Progenitor cell of endocrine pancreas (in vitro differentiated cells): ENCODE measurements around the gene FBXO3. TPM values are rescaled to one million over a fixed set of nuclear protein-coding genes. Genes with fewer than 3 reads are reported as not detected.
"Not testable (repeated sequence)": the region's sequence is repeated elsewhere in the genome, so short reads cannot be mapped to it uniquely, and the experiment has no call there.

Experiments used
- DNase-seq: peaks from one replicate; pipeline ENCODE4 v3.0.0; 2021; ENCODE audit warnings: low spot score; ENCODE audit not compliant: unreplicated experiment
- H3K27ac Mint-ChIP-seq: 2 replicates; pipeline ENCODE4 v1.8.0; 2021; ENCODE audit warnings: mild to moderate bottlenecking, moderate library complexity, mixed read lengths
- H3K27me3 Mint-ChIP-seq: 2 replicates; pipeline ENCODE4 v1.8.0; 2021; ENCODE audit warnings: mixed read lengths
- H3K36me3 Mint-ChIP-seq: 2 replicates; pipeline ENCODE4 v1.8.0; 2022; ENCODE audit warnings: mixed read lengths; ENCODE audit not compliant: insufficient read depth
- H3K4me1 Mint-ChIP-seq: 2 replicates; pipeline ENCODE4 v1.8.0; 2021; ENCODE audit warnings: low read depth, mixed read lengths
- H3K4me3 Mint-ChIP-seq: 2 replicates; pipeline ENCODE4 v1.8.0; 2021; ENCODE audit warnings: low read depth, mild to moderate bottlenecking, moderate library complexity, mixed read lengths
- H3K9me3 Mint-ChIP-seq: 2 replicates; pipeline ENCODE4 v1.8.0; 2021; ENCODE audit warnings: low read depth, mixed read lengths
- total RNA-seq: library from RNA; stranded (reverse); gene quantifications from 2 replicates; pipeline ENCODE4 v1.2.1, GENCODE V29; 2021
- TF ChIP-seq, protein P1 (sequence below): fragments of 200-600 bp; sonication (generic); IDR thresholded peaks from one replicate; pipeline ENCODE4 v1.5.0; 2021; ENCODE audit warnings: antibody characterized with exemption, mild to moderate bottlenecking; ENCODE audit not compliant: unreplicated experiment

The FBXO3 gene
- total RNA-seq, 1 donor from 2014 or later, result 37.2 TPM

DNA sequence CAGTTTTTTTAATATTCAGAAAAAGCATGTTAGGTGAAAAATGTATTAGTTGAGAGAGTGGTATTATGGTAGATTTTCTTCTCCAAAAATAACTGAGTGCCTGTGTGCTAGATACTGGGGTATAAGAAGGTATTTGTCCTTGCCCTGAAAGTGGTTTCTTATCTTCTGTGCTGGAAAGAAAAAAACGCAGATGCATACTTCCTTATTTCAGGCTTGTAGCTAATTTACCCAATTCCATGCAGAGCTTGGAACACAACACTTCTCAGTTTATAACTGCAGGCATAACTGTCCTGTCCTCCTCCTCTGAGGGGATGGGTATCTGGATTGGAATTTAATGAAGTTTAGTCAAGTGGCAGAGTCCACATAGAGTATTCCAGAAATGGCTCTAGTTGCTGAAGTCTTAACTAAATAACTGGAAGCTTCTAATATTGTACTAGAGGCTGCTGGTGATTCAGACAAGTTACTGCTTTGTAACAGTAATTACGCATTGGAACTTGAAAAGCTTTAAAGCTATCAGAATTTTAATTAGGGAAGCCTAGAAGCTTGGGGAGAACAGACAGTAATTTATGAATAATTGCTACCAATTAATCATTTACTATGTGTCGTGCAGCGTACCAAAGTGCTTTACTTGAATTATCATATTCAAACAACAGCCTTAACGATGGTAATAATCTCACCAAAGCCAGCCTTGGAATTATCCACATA, 61.0 kb downstream of the FBXO3 start:
- Mint-ChIP-seq H3K4me1 (peaks cover 9% of the 10 kb centered on the region), H3K36me3 (peaks cover 17% of the 10 kb centered on the region), H3K27ac (no peak overlapping the region), H3K27me3 (no peaks in the 10 kb centered on the region), H3K9me3 (no peaks in the 10 kb centered on the region), H3K4me3 (no peak overlapping the region)
- TF ChIP-seq, protein P1, sequence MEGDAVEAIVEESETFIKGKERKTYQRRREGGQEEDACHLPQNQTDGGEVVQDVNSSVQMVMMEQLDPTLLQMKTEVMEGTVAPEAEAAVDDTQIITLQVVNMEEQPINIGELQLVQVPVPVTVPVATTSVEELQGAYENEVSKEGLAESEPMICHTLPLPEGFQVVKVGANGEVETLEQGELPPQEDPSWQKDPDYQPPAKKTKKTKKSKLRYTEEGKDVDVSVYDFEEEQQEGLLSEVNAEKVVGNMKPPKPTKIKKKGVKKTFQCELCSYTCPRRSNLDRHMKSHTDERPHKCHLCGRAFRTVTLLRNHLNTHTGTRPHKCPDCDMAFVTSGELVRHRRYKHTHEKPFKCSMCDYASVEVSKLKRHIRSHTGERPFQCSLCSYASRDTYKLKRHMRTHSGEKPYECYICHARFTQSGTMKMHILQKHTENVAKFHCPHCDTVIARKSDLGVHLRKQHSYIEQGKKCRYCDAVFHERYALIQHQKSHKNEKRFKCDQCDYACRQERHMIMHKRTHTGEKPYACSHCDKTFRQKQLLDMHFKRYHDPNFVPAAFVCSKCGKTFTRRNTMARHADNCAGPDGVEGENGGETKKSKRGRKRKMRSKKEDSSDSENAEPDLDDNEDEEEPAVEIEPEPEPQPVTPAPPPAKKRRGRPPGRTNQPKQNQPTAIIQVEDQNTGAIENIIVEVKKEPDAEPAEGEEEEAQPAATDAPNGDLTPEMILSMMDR, result no peak
- no peak for DNase-seq

DNA sequence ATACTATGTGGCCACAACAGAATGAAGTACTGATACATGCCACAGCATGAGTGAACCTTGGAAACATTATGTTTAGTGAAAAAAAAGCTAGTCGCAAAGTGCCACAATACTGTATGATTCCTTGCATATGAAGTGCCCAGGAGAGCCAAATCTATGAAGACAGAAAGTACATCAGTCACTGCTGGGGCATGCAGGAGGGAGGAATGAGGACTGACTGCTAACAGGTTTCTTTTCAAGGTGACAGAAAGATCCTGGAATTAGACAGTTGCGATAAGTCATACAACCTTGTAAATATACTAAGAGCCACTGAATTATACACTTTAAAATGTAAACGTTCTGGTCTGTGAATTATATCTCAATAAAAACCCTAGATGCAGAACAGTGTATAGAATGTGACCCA, 61.9 kb downstream of the FBXO3 start:
- H3K4me1 Mint-ChIP-seq, result peaks cover 9% of the 10 kb centered on the region
- no peaks in the 10 kb centered on the region for H3K27me3 Mint-ChIP-seq
- TF ChIP-seq, protein P1, result no peak
- H3K4me3 Mint-ChIP-seq, result no peak overlapping the region
- no peaks in the 10 kb centered on the region for H3K9me3 Mint-ChIP-seq
- H3K27ac Mint-ChIP-seq, result no peak overlapping the region
- DNase-seq, result no peak
- peaks cover 19% of the 10 kb centered on the region for H3K36me3 Mint-ChIP-seq

DNA sequence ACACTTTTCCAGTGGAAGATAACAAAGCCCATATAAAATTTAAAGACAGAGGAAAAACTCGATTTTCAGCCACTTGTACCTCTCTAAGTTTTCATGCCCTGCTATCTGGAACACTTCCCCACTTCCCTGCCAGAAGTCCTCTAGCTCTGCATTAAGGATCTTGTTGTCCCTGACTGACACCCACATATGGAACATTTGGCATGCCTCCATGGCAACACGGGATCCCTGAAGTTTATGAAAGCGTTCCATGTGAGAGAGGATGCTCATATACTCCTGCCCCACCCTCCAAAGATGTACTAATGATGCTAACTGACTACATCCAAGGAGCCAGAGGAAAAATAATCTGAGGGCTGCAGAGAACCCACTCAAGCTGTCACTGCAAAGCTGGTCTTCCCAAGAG, 64.9 kb downstream of the FBXO3 start:
- TF ChIP-seq, protein P1, result no peak
- Mint-ChIP-seq H3K27ac (no peak overlapping the region), H3K4me3 (no peak overlapping the region), H3K4me1 (peaks cover 9% of the 10 kb centered on the region), H3K9me3 (no peaks in the 10 kb centered on the region), H3K27me3 (no peaks in the 10 kb centered on the region), H3K36me3 (peaks cover 23% of the 10 kb centered on the region)
- no peak for DNase-seq

DNA sequence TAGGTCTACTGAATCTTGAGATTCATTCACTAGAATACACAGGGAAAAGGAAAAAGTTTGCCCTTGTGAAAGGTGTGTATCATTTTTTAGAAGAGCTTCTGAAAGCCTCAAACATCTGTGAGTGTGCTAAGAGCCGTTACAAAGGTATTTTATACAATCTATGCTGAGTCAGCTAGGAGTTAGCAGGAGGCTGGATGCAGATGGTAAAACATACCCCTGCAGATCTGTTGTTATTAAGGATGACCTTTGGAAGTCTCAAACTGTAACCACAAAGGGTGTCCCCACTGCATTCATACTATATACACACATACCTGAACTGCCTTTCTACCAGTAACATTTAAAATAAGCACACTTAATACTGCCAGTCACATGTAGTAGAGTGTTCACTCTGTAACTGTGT, 65.3 kb downstream of the FBXO3 start:
- Mint-ChIP-seq H3K36me3 (peaks cover 20% of the 10 kb centered on the region), H3K27ac (no peak overlapping the region), H3K4me3 (no peak overlapping the region), H3K4me1 (peaks cover 7% of the 10 kb centered on the region), H3K27me3 (no peaks in the 10 kb centered on the region), H3K9me3 (no peaks in the 10 kb centered on the region)
- no peak for DNase-seq
- TF ChIP-seq, protein P1, result no peak

GRCh38 chr11:33707831-33708230, 66.5 kb downstream of the FBXO3 start:
- not testable (repeated sequence) for H3K27ac Mint-ChIP-seq, H3K4me3 Mint-ChIP-seq, H3K27me3 Mint-ChIP-seq, DNase-seq, H3K9me3 Mint-ChIP-seq, H3K4me1 Mint-ChIP-seq
- H3K36me3 Mint-ChIP-seq, result peaks cover 20% of the 10 kb centered on the region

- no peak overlapping the region for H3K27ac Mint-ChIP-seq
- DNase-seq, result no peak
- H3K4me1 Mint-ChIP-seq, result peaks cover 9% of the 10 kb centered on the region
- TF ChIP-seq, protein P1, result no peak
- H3K36me3 Mint-ChIP-seq, result peaks cover 20% of the 10 kb centered on the region
- no peaks in the 10 kb centered on the region for H3K27me3 Mint-ChIP-seq
- no peak overlapping the region for H3K4me3 Mint-ChIP-seq
- H3K9me3 Mint-ChIP-seq, result no peaks in the 10 kb centered on the region
These were observed 67.4 kb downstream of the FBXO3 start for GRCh38 chr11:33706966-33707365.
